Measurements from ENCODE around the gene TTLL6.
"Not testable (repeated sequence)": the region's sequence is repeated elsewhere in the genome, so short reads cannot be mapped to it uniquely, and the experiment has no call there.

Gene TTLL6

GRCh38 chr17:48722201-48722907, 94.7 kb downstream of the TTLL6 start, which contains the start of gene PRAC1:
Gene PRAC1, minus strand, starts transcription at chr17:48722518. Its CDS starts 126 bp downstream, at chr17:48722392.
- no peak for DNase-seq

DNA sequence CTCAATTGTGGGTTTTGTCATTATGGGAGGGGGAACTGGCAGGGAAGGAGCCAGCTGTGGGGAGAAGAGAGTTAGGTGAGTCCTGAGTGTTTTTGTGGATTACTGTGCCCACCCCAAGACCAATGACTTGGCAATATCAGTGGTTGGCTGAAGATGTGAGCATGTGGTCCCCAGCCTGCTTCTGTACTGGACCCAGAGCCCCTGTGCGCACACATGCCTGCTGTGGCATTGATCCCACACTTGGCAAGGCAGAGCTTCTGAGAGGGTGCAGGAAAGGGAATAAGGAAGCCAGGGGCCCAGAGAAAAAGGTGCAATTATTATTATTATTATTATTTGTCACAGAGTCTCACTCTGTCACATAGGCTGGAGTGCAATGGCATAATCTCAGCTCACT, 96.0 kb downstream of the TTLL6 start:
- no peak for DNase-seq

DNA sequence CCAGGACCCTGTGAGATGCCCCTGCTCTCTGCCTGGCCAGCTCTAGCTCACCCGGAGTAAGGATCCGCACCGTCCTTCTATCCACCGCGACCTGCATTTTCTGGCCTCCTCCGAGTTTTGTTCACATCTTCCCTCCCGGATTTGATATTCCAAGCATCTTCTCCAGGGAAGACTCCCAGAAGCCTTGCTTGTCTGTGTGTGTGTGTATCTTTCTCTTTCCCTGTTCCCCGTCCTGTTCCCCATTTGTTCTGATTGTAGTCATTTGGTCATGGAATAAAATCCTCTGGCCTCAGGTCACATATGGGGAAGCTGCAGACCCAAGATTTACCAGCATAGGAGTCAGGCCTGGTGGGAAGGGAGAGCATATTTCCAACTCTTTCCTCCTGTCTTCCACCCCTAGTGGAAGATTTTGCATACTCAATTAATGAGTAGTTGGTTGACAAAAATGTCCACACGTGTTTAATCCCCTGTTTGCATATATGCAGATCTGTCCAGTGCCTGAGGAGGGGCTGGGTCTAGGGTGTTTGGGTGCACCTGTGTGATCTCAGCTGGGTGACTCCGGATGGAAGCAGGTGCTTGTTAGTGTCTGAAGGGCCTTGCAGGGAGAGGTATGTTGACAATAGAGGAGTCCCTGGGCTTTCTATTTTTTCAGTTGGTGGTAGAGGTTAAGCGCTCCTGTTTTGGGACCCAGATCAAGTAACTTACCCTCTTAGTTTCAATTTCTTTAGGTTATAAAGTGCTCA, 96.6 kb downstream of the TTLL6 start:
- DNase-seq: no peak

DNA sequence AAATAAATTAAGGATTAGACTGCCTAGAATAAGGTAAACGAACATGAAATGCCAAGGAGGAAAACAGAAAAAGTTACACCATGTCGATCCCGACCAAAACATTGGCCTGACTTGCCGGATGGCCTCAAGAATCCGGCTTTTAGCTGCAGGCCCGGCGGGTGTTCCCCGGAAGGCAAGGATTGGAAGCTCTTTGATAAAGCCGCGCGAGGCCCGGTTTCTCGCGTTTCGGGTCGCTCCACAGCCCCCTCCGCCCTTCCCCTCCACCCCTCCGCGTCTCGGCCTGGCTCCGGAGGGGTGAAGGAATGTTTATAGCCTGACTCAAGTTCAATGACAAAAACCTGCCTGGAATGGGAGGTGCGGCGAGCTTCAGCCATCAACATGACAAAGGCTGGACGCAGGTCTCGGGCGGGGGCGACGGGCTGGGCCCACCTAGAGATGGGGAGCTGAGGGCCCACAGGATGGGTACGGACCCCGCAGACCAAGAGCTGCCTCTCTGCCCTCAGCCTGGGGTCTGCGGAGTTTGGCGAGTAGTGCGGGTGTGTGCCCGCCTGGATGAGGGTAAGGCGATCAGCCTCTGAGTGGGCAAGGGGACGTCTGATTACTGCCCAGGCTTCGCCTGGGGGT, 97.3 kb downstream of the TTLL6 start:
- no peak for DNase-seq

- no peak for DNase-seq
These were observed 98.0 kb downstream of the TTLL6 start for GRCh38 chr17:48718761-48719641.

- no peak for DNase-seq
These were observed 98.7 kb downstream of the TTLL6 start for GRCh38 chr17:48718227-48718760.

DNA sequence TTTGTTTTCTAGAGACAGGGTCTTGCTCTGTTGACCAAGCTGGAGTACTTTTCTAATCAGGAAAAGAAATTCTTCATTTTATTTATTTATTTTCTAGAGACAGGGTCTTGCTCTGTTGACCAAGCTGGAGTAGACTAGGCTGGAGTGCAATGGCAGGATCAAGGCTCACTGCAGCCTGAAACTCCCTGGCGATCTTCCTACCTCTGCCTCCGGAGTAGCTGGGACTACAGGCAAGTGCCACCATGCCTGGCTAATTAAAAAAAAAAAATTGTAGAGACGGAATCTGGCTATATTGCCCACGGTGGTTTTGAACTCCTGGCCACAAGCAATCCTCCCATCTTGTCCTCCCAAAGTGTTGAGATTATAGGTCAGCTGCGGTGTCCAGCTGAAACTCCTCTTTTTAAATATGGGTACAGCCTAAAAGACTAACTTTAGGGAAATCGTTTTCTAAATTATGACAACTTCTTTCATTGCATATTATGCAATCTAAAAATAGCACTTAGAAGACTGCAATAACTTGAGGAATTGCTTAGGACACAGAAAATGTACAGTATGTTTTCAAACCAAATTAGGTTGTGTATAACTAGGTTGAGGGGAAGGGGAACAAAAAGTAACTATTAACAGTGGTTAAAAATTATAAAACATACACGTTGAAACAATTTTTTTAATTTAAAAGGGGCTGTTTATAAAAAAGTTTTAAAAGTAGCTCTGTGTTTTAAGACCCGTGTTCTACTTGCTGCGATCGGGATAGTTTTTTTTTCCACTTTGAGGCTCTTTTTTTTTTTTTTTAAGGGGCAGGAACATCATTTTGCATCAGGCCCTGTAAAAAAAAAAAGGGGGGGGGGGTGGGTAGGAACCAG, 99.4 kb downstream of the TTLL6 start:
- no peak for DNase-seq

DNA sequence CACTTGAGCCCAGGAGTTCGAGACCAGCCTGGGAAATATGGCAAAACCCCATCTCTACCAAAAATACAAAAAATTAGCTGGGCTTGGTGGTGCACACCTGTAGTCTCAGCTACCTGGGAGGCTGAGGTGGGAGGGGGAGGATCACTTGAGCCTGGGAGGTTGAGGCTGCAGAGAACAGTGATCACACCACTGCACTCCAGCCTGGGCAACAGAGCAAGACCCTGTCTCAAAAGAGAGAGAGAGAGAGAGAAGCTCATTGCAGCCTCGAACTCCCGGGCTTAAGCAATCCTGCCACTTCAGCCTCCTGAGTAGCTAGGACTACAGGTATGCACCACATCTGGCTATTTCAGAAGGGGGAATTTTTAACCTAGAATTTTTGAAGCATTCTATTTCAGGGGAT, 100.5 kb downstream of the TTLL6 start:
- not testable (repeated sequence) for DNase-seq

DNA sequence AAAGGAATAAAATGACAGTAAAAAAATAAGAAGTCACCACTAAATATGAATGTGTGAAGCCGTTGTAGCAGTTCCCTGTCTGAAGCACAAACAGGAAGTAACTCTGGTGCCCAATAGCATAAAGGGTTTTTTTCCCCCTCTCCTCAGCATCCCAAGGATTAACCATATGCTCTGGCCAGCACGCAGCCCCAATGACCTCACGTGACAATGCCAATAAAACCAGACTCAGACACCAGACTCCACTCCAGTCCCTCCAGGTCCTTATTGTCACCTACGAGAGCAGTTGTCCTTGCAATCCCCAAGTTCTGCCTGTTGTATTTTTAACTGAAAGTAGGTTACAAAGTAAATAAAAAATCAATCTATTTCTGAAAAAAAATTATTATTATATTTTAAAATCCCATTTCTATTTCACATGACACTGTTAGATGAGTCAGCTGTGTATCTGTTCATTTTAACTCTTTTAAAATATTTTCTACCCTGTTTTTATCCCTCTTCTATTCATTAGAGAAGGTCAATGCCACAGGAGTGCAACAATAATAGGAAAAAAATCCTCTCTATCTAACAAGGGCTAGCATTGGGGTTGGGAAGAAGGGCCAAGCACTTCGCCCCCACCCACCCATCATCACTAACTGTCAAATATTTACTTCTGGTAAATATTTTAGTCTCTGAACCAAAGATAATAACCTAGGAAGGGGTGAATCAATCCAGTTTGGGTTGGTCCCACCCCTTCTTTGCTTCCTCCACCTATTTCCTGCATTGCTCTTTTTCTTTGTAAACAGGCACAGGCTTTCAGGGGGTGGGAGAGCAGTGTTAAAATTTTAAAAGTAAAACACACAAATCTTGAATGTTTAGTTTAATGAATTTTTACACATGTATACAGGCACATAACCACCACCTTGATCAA, 101.3 kb downstream of the TTLL6 start:
- no peak for DNase-seq
